GM04503 (cell line): ENCODE results near the gene DOCK6.

Experiments used
- DNase-seq: peaks from one replicate; pipeline ENCODE4 v3.0.0-alpha.2; 2012; ENCODE audit warnings: low read depth

Gene DOCK6

GRCh38 chr19:11261971-11262839 is at the start of gene DOCK6:
TSS of gene DOCK6 (minus strand) at chr19:11262524. CDS start at chr19:11262440, 84 bp downstream.
- DNase-seq: no peak

DNA sequence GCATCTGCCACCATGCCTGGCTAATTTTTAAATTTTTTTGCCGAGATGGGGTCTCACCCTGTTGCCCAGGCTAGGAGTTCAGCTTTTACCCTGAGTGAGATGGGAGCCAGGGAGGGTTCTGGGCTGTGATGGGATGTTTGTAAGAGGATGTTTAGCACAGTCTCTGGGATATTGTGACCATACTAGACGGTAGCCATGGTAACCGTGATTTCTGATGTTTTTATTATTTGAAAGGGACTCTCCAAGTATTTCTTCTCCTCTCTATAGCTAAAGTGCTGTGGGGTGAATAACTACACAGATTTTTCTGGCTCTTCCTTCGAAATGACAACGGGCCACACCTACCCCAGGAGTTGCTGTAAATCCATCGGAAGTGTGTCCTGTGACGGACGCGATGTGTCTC is 44.0 kb upstream of the DOCK6 start:
- no peak for DNase-seq

DNA sequence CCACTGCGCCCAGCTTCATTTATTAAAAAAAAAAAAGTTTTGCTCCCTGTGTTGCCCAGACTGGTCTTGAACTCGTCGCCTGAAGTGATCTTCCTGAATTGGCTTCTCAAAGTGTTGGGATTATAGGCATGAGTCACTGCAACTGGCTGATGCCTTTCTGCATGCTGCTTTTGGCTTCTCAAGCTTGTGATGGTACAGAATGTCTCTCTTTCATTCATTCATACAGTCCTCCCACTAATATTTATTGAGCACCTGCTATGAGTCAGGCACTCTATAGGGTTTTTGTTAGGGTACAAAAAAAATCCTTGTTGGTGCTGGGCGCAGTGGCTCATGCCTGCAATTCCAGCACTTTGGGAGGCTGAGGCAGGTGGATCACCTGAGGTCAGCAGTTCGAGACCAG is 42.6 kb upstream of the DOCK6 start:
- DNase-seq: no peak

DNA sequence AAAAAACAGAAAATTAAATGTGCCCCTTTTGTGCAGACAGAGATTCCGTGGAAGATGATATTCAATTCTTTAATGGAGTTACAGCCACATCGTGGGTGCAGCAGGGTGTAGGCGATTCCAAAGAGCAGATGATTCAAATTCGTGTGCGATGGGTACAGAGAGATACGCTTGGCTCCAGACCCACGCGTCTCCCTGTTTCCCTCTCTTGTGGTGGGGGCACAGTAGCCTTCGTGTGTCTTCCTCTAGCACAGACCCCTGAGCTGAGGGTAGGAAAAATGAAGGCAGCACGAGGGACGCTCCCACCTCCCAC is 38.4 kb upstream of the DOCK6 start:
- DNase-seq: no peak

DNA sequence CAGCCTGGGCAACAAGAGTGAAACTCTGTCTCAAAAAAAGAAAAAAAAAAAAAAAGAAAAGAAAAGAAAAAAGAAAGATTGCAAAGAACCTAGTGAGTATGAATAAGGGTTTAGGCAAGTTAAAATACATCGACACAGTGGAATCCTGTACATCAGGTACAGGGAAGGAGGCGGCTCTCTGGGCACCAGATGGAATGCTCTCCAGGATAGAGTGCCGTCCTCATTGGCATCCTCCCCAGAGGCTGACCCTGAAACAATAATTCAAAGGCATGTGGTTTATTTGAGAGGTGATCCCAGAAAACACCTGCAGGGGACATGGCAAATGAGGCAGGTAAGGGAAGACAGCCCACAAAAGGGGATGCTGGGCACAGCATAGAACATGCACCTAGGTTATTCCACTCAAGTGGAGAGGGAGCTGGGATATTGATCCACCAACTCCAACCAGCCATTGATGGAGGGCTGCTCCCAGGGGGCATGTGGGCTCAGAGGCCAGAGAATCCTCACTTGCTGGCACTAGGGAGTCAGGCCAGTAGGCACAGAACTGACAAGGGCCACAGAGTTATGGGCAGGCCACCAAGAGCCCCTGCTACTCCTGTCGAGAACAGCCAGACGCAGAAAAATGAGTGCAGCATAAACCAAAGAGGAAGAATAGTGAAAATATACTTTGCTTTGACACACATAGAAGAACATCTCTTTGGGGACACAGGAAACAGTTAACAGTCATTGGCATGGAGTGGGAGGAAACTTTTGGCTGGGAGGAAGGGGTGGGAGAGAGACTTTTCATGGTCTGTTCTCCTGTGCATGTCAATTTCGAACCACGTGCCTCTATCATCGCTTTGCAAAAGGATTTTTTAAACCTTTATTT is 37.9 kb upstream of the DOCK6 start:
- no peak for DNase-seq

DNA sequence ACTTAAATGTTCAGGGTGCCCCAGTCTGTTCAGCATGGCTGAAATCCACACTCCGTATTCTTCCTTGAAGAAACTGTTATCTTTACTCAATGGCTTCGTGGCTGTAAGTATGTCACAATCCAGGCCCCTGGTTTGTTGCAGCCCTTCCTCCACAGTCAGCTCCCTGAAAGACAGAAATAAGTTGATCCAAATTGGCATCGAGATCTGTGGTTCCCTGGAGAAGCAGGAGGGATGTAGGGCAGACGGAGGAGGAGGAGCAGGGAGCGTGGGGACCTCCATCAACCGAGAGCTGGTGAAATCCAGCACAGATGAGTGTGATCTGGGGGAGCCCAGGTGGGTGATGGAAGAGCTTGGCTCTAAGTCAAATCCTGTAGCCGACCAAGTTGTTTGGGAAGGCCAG is 33.9 kb upstream of the DOCK6 start:
- no peak for DNase-seq

DNA sequence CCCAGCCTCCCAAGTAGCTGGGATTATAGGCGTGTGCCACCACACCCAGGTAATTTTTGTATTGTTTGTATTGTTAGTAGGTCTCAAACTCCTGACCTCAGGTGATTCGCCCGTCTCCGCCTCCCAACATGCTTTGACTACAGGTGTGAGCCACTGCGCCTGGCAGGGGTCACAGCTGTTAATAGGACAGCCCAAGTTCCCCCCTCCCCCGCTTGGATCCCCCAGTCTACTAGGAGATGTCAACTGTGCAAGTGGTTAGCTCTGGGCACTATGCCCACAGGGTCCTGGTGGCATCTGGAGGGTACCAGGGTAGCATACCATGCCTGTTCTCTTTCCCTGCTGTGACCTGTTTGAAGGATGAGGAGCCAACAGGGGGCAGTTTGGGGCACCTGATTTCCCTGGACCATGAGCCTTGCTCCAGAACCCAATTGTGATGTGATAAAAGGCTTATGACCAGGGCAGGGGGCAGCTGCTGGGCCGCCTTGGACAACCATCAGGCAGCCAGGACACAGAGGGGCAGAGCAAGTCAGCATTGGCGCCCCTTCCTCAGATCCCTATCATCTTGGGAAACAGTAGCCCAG is 33.4 kb upstream of the DOCK6 start, which contains the start of gene TSPAN16:
TSPAN16 (plus strand) TSS at position 496 of the 581 bp plus-strand sequence. CDS start 138 bp downstream, outside the sequence.
- DNase-seq: no peak

DNA sequence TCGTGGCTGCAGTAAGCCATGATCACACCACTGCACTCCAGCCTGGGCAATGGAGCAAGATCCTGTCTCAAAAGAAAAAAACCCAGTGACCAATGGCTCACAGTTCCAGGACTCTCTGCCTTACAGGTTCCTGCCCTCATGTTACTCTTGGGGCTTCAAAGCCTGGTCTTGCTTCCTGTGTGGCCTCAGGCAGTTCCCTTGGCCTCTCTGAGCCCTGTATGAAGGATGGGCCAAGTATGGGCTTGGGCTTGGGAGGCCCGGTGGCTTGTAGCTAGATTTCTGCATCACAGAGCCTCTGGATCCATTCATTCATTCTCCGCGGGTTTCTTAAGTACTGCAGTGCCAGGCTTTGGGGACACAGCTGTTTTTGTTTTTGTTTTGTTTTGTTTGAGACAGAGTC is 32.9 kb upstream of the DOCK6 start:
- DNase-seq: no peak

DNA sequence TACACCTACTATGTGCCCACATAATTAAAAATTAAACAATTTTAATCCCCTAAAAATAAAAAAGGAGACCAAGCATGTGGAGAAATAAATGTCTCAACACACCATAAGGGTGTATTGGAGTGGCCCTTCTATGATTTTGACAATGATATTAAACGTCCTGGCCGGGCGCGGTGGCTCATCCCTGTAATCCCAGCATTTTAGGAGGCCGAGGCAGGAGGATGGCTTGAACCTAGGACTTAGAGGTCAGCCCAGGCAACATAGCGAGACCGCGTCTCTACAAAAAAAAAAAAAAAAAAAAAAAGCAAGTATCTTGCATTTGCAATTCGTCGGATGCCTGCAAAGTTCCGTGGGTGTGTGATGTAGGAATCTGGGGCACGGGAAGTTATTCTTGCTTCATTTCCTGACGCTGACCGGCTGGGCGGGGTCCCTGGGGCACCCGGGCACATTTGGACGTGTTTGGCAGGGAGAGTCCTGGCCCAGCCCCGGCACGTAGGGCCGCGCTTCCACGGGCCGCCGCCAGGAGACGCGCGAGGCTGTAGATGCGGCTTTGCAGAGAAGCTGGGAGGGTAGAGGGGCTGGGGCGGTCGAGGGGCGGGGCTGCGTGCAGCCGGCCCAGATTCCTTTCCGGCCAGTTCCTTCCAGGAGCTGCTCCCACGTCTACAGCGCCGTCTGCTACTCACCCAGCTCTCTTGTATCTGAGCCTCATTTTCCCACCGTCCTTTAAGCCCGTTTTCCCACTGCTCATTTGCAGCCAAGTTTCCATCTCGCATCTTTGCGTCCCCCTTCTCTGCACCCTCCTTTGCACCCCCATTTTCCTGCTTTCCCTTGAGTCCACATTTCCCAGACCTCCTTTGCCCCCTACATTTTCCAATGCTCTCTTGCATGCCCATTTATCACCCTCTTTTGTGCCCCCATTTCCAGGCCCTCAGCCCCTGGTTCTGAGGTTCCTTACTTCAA is 31.4 kb upstream of the DOCK6 start:
- DNase-seq: peak; percentile 73

- no peak for DNase-seq
These were observed 29.7 kb upstream of the DOCK6 start for GRCh38 chr19:11291991-11292390.

GRCh38 chr19:11291415-11291814 is 29.1 kb upstream of the DOCK6 start:
- no peak for DNase-seq

DNA sequence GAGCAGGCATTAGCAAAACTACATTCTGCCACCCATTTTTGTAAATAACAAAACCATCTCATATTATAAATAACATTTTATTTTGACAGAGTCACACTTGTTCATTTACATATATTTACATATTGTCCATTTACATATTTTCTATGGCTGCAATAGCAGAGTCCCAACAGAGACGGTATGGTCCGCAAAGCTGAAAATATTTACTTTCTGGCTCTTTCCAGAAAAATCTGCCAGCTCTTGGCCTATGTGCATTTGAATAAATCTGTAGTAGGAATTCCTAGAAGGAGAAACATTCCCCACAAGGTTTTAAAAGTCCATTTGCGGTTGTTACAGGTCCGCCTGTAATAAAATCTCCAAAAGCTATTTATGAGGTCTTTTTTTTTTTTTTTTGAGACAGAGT is 27.9 kb upstream of the DOCK6 start:
- DNase-seq: no peak

DNA sequence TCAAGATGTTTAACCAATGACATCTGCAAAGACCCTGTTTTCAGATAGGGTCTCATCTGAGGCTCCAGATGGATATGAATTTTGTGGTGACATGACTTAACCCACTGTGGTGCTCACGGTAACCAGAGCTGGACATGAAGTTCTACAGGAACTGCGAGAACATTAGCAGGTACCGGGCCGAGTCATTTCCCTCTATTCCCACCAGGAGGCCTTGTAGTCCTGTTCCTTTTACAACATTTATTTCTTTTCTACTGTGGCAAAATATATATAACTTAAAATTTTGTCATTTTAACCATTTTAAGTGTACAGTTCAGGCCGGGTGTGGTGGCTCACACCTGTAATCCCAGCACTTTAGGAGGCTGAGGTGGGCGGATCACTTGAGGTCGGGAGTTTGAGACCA is 26.0 kb upstream of the DOCK6 start:
- DNase-seq: no peak

GRCh38 chr19:11286312-11286974 is 24.1 kb upstream of the DOCK6 start:
- no peak for DNase-seq

DNA sequence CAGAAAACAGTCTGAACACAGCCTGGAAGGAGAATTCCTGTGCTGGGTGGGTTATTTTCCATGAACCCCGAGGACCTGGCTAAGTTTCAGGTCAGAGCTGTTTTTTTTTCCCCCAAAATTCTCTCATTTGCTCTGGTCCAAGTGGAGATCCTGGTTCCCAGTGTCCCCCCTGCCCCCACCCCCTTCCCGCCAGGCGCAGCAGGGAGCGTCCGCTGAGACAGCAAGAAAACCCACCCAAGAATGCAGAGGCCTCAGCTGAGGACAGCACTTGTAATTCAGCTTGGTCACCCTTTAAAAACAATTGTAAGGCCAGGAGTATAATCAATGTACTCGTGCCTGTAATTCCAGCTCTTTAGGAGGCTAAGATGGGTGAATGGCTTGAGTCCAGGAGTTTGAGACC is 22.2 kb upstream of the DOCK6 start:
- no peak for DNase-seq

DNA sequence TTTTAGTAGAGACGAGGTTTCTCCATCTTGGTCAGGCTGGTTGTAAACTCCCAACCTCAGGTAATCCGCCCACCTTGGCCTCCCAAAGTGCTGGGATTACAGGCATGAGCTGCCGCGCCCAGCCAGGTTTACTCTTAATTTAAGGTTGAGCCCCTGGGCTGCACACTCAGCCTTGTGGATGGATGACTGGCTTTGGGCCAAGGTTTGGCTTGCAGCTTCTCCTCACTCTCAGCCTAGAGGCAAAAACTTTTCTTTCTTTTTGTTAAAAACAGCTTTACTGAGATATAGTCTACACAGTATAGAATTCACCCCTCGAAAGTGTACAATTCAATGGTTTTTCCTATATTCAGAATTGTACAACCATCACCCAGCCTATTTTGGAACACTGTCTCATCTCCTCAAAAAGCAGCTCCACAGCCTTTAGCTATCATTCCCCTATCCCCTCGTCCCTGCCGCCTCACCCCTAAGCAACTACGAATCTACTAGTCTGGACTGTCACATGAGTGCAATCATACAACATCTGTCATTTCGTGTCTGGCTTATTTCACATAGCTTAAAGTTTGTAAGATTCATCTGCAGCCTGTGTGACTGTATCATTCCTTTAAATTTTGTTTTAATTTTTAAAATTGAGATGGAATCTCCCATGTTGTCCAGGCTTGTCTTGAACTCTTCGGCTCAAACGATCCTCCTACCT is 19.2 kb upstream of the DOCK6 start:
- no peak for DNase-seq

GRCh38 chr19:11279505-11280236 is 17.3 kb upstream of the DOCK6 start:
- DNase-seq: no peak

DNA sequence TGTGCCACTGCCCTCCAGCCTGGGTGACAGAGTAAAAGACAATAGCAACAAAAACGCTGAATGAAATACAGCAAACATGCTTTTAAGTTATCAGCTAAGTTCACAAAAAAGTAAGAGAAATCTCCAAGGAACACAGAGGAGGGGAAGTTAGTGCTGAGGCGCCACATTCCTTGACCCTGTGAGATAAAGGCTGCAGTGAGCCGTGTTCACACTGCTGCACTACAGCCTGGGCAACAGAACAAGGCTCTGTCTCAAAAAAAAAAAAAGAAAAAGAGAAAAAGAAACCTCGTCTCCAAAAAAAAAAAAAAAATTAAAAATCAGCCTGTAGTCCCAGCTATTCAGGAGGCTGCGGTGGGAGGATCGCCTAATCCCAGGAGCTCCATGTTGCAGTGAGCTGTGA is 16.3 kb upstream of the DOCK6 start:
- DNase-seq: no peak

- DNase-seq: no peak
These were observed 12.3 kb upstream of the DOCK6 start for GRCh38 chr19:11274533-11275086.
